ENCODE data around the gene MAGED4B. TPM values are rescaled to one million over a fixed set of nuclear protein-coding genes. Genes with fewer than 3 reads are reported as not detected.
"Not testable (repeated sequence)": the region's sequence is repeated elsewhere in the genome, so short reads cannot be mapped to it uniquely, and the experiment has no call there.

MAGED4B gene
- 0.42 TPM for total RNA-seq

GRCh38 chrX:52068666-52069640, at the start of gene MAGED4B:
TSS of gene MAGED4B (minus strand) at chrX:52069183. CDS start at chrX:52068172, 1,011 bp downstream.
- not testable (repeated sequence) for H3K4me3 ChIP-seq (ENCODE audit: low read length); H3K27me3 ChIP-seq (ENCODE audit: insufficient read depth, low read length); H3K9me3 ChIP-seq (ENCODE audit: low read depth, low read length); H3K4me1 ChIP-seq (ENCODE audit: insufficient read depth, low read length)

GRCh38 chrX:52118262-52118661, 49.3 kb upstream of the MAGED4B start:
- no peaks in the 10 kb centered on the region for H3K27me3 ChIP-seq (ENCODE audit: insufficient read depth, low read length)
- no peaks in the 10 kb centered on the region for H3K9me3 ChIP-seq (ENCODE audit: low read depth, low read length)
- no peak overlapping the region for H3K4me3 ChIP-seq (ENCODE audit: low read length)
- no peaks in the 10 kb centered on the region for H3K4me1 ChIP-seq (ENCODE audit: insufficient read depth, low read length)

- Histone ChIP-seq H3K4me1 (ENCODE audit: insufficient read depth, low read length) (no peaks in the 10 kb centered on the region), H3K4me3 (ENCODE audit: low read length) (no peak overlapping the region), H3K27me3 (ENCODE audit: insufficient read depth, low read length) (no peaks in the 10 kb centered on the region), H3K9me3 (ENCODE audit: low read depth, low read length) (no peaks in the 10 kb centered on the region)
Observed at GRCh38 chrX:52082578-52082977, 13.6 kb upstream of the MAGED4B start.

- Histone ChIP-seq H3K4me3 (ENCODE audit: low read length) (no peak overlapping the region), H3K9me3 (ENCODE audit: low read depth, low read length) (no peaks in the 10 kb centered on the region), H3K27me3 (ENCODE audit: insufficient read depth, low read length) (no peaks in the 10 kb centered on the region), H3K4me1 (ENCODE audit: insufficient read depth, low read length) (no peaks in the 10 kb centered on the region)
Observed at GRCh38 chrX:52078131-52078530, 9.1 kb upstream of the MAGED4B start.

GRCh38 chrX:52042288-52042687, 26.7 kb downstream of the MAGED4B start:
- not testable (repeated sequence) for H3K27me3 ChIP-seq (ENCODE audit: insufficient read depth, low read length); H3K9me3 ChIP-seq (ENCODE audit: low read depth, low read length); H3K4me3 ChIP-seq (ENCODE audit: low read length); H3K4me1 ChIP-seq (ENCODE audit: insufficient read depth, low read length)

- H3K27me3 ChIP-seq (ENCODE audit: insufficient read depth, low read length) = no peaks in the 10 kb centered on the region
- H3K4me1 ChIP-seq (ENCODE audit: insufficient read depth, low read length) = no peaks in the 10 kb centered on the region
- H3K4me3 ChIP-seq (ENCODE audit: low read length) = no peak overlapping the region
- H3K9me3 ChIP-seq (ENCODE audit: low read depth, low read length) = no peaks in the 10 kb centered on the region
Observed at GRCh38 chrX:52034211-52034610, 34.8 kb downstream of the MAGED4B start.

- Histone ChIP-seq H3K4me3 (ENCODE audit: low read length) (no peak overlapping the region), H3K27me3 (ENCODE audit: insufficient read depth, low read length) (no peaks in the 10 kb centered on the region), H3K4me1 (ENCODE audit: insufficient read depth, low read length) (no peaks in the 10 kb centered on the region), H3K9me3 (ENCODE audit: low read depth, low read length) (no peaks in the 10 kb centered on the region)
Observed at GRCh38 chrX:52031371-52031770, 37.6 kb downstream of the MAGED4B start.

GRCh38 chrX:52015794-52016193, 53.2 kb downstream of the MAGED4B start:
- H3K9me3 ChIP-seq (ENCODE audit: low read depth, low read length) = no peaks in the 10 kb centered on the region
- no peaks in the 10 kb centered on the region for H3K4me1 ChIP-seq (ENCODE audit: insufficient read depth, low read length)
- no peaks in the 10 kb centered on the region for H3K27me3 ChIP-seq (ENCODE audit: insufficient read depth, low read length)
- no peak overlapping the region for H3K4me3 ChIP-seq (ENCODE audit: low read length)

Other genes starting within 250 kb of the MAGED4B start
- gene MAGED1, start 175.6 kb downstream of the MAGED4B start, total RNA-seq = 17.2 TPM
- 0.10 TPM for gene MAGED4, start 115.7 kb upstream of the MAGED4B start, total RNA-seq